Stomach (tissue), 4 donors: ENCODE data around the gene CBX8.

ENCODE experiments used
- CTCF ChIP-seq, 7 experiments: fragments of 450-650 bp in 4 of 7; fragments of 200-600 bp in 3 of 7; sonication (generic) in 3 of 7; IDR thresholded peaks; one replicate each; pipeline ENCODE4 v1.5.1; 2016 to 2019; ENCODE audit warnings: antibody characterized with exemption in 7 of 7, control low read depth in 2 of 7, mild to moderate bottlenecking in 1 of 7
- EP300 ChIP-seq: sonication (generic); formaldehyde crosslinking; IDR thresholded peaks from one replicate; pipeline ENCODE4 v1.6.1; 2017; ENCODE audit warnings: antibody characterized with exemption
- POLR2A ChIP-seq, 4 donors: fragments of 450-650 bp; IDR thresholded peaks; one replicate each; pipeline ENCODE4 v1.6.1; 2016; ENCODE audit warnings: antibody characterized with exemption in 4 of 4, control low read depth in 2 of 4, mild to moderate bottlenecking in 1 of 4, moderate library complexity in 1 of 4
- POLR2AphosphoS5 ChIP-seq, 3 donors: sonication (generic); formaldehyde crosslinking; IDR thresholded peaks; one replicate each; pipeline ENCODE4 v1.6.1; 2016; ENCODE audit warnings: antibody characterized with exemption in 3 of 3

- TF ChIP-seq POLR2A (IDR thresholded peaks at IDR 0.05) (no peak), POLR2AphosphoS5 (IDR thresholded peaks at IDR 0.05) (no peak), CTCF (IDR thresholded peaks at IDR 0.05) (no peak), EP300 (no peak)
Observed at GRCh38 chr17:79818026-79818758, 21.3 kb upstream of the CBX8 start.
